ENCODE measurements around the gene GCDH.

Gene GCDH

GRCh38 chr19:12872941-12873890 lies 17.7 kb upstream of the GCDH start:
- Histone ChIP-seq H2AFZ (no peak overlapping the region), H3K4me1 (no peaks in the 10 kb centered on the region), H3K4me3 (ENCODE audit: low read depth, low read length) (peak overlapping the region; percentile 40), H3K27me3 (ENCODE audit: control insufficient read depth, insufficient read depth, low read length) (no peaks in the 10 kb centered on the region), H3K79me2 (no peaks in the 10 kb centered on the region), H3K27ac (no peak overlapping the region), H3K9ac (no peak overlapping the region), H3K36me3 (ENCODE audit: control insufficient read depth, insufficient read depth, low read length) (no peaks in the 10 kb centered on the region), H3K4me2 (ENCODE audit: low read length) (peak overlapping the region; percentile 53), H3K9me3 (ENCODE audit: control insufficient read depth, low read length) (no peaks in the 10 kb centered on the region)
- no peak for TF ChIP-seq CTCF (IDR thresholded peaks at IDR 0.05)

- Histone ChIP-seq H3K4me1 (no peaks in the 10 kb centered on the region), H2AFZ (no peak overlapping the region), H3K79me2 (no peaks in the 10 kb centered on the region), H3K4me3 (ENCODE audit: low read depth, low read length) (no peak overlapping the region), H3K36me3 (ENCODE audit: control insufficient read depth, insufficient read depth, low read length) (no peaks in the 10 kb centered on the region), H3K27me3 (ENCODE audit: control insufficient read depth, insufficient read depth, low read length) (no peaks in the 10 kb centered on the region), H3K4me2 (ENCODE audit: low read length) (no peak overlapping the region), H3K9me3 (ENCODE audit: control insufficient read depth, low read length) (no peaks in the 10 kb centered on the region), H3K9ac (no peak overlapping the region), H3K27ac (no peak overlapping the region)
- no peak for TF ChIP-seq CTCF (IDR thresholded peaks at IDR 0.05)
These were observed 16.8 kb upstream of the GCDH start for GRCh38 chr19:12873891-12874745.

DNA sequence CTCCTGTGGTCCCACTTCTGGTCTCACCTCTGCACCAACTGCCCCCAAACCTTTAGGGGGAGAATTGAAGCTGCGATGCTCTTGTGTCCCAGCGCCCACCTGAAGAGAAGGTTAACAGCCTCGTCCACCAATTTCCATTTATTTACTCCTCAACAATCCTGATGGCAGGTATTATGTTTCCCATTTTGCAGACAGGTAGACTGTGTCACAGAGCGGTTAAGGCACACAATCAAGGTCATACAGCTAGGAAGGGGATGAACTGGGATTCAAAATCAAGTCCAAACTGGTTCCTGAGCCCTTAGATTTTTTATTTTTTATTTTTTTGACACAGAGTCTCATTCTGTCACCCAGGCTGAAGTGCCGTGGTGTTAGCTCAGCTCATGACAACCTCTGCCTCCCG lies 15.9 kb upstream of the GCDH start:
- no peak for TF ChIP-seq CTCF (IDR thresholded peaks at IDR 0.05)
- Histone ChIP-seq H3K79me2 (no peaks in the 10 kb centered on the region), H3K4me2 (ENCODE audit: low read length) (no peak overlapping the region), H3K4me3 (ENCODE audit: low read depth, low read length) (no peak overlapping the region), H3K36me3 (ENCODE audit: control insufficient read depth, insufficient read depth, low read length) (no peaks in the 10 kb centered on the region), H3K27ac (no peak overlapping the region), H3K9me3 (ENCODE audit: control insufficient read depth, low read length) (no peaks in the 10 kb centered on the region), H3K9ac (no peak overlapping the region), H2AFZ (no peak overlapping the region), H3K4me1 (no peaks in the 10 kb centered on the region), H3K27me3 (ENCODE audit: control insufficient read depth, insufficient read depth, low read length) (no peaks in the 10 kb centered on the region)

DNA sequence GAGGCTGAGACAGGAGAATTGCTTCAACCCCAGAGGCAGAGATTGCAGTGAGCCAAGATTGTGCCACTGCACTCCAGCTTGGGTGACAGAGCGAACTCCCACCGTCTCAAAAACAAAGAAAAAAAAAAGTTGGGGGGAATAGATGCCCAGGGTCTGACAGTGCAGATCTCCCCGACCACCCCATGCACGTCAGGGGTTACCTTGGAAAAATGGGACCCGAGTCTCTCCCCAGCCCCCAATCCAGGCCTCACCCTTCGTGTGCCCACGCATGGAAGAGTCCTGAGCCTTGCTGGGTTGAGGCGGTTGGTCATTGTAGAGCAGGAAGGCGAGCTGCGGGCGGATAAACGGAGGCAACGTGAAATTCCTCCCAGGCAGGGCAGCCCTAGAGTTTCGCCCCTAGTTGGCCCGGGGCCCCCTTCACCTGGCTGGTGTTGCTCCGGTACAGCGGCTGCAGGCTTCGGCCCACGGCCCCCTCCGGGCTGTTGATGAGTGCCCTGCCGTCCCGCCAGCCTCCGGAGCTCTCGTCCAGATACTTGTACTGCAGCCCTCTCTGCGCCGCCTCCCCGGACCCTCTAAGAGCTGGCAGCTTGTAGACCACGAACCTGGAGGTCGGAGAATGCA lies 10.3 kb upstream of the GCDH start:
- no peaks in the 10 kb centered on the region for H3K4me1 ChIP-seq
- no peak for TF ChIP-seq CTCF (IDR thresholded peaks at IDR 0.05)
- peak overlapping the region; percentile 82 for H3K4me3 ChIP-seq (ENCODE audit: low read depth, low read length)
- no peaks in the 10 kb centered on the region for H3K27me3 ChIP-seq (ENCODE audit: control insufficient read depth, insufficient read depth, low read length)
- no peaks in the 10 kb centered on the region for H3K36me3 ChIP-seq (ENCODE audit: control insufficient read depth, insufficient read depth, low read length)
- no peaks in the 10 kb centered on the region for H3K9me3 ChIP-seq (ENCODE audit: control insufficient read depth, low read length)
- H3K4me2 ChIP-seq (ENCODE audit: low read length): peak overlapping the region; percentile 63
- H2AFZ ChIP-seq: peak overlapping the region; percentile 89
- peak overlapping the region; percentile 72 for H3K27ac ChIP-seq
- no peaks in the 10 kb centered on the region for H3K79me2 ChIP-seq
- H3K9ac ChIP-seq: no peak overlapping the region

Data from parathyroid adenoma (tissue), 2 donors.